ENCODE data around the gene FAM200C. TPM values are rescaled to one million over a fixed set of nuclear protein-coding genes. Genes with fewer than 3 reads are reported as not detected.

FAM200C gene
- polyA plus RNA-seq, 10 donors: 8.0 to 17.7 (median 10.9) TPM

- peak; percentile 84 to 97 (median 90) for DNase-seq
Measured at GRCh38 chr5:160369990-160370712, 29.7 kb downstream of the FAM200C start, which contains the start of gene C1QTNF2. Gene C1QTNF2, minus strand, starts transcription at chr5:160370626. Its CDS starts 15,615 bp downstream, at chr5:160355011.

GRCh38 chr5:160367885-160368284 lies 32.0 kb downstream of the FAM200C start:
- peak in 1 of 3 donors; percentile 67 for DNase-seq

- no peak for DNase-seq
Measured at GRCh38 chr5:160367261-160367660, 32.6 kb downstream of the FAM200C start.

GRCh38 chr5:160366230-160366629 lies 33.6 kb downstream of the FAM200C start:
- DNase-seq: no peak

- peak; percentile 54 to 83 (median 56) for DNase-seq
Measured at GRCh38 chr5:160363660-160364395, 36.0 kb downstream of the FAM200C start.

GRCh38 chr5:160363211-160363610 lies 36.6 kb downstream of the FAM200C start:
- peak; percentile 86 to 93 (median 87) for DNase-seq

GRCh38 chr5:160361624-160362228 lies 38.1 kb downstream of the FAM200C start:
- peak in 2 of 3 donors; percentile 51 to 54 for DNase-seq

GRCh38 chr5:160360310-160360709 lies 39.5 kb downstream of the FAM200C start:
- DNase-seq: no peak

GRCh38 chr5:160359816-160360215 lies 40.0 kb downstream of the FAM200C start:
- no peak for DNase-seq

GRCh38 chr5:160359242-160359641 lies 40.6 kb downstream of the FAM200C start:
- DNase-seq: peak in 1 of 3 donors; percentile 49

- DNase-seq: peak; percentile 87 to 97 (median 91)
Measured at GRCh38 chr5:160357861-160358411, 41.9 kb downstream of the FAM200C start.

- peak in 1 of 3 donors; percentile 77 for DNase-seq
Measured at GRCh38 chr5:160357394-160357793, 42.5 kb downstream of the FAM200C start.

GRCh38 chr5:160356550-160357347 lies 43.1 kb downstream of the FAM200C start:
- DNase-seq: peak in 1 of 3 donors; percentile 56

GRCh38 chr5:160354666-160355065 lies 45.2 kb downstream of the FAM200C start:
- DNase-seq: no peak

- DNase-seq: peak in 2 of 3 donors; percentile 57 to 72
Measured at GRCh38 chr5:160353379-160353778, 46.5 kb downstream of the FAM200C start.

GRCh38 chr5:160352308-160352707 lies 47.5 kb downstream of the FAM200C start:
- no peak for DNase-seq

- DNase-seq: no peak
Measured at GRCh38 chr5:160349935-160350303, 49.9 kb downstream of the FAM200C start.

GRCh38 chr5:160349249-160349934 lies 50.5 kb downstream of the FAM200C start:
- no peak for DNase-seq

- DNase-seq: no peak
Measured at GRCh38 chr5:160348080-160348479, 51.8 kb downstream of the FAM200C start.

- DNase-seq: peak; percentile 63 to 90 (median 84)
Measured at GRCh38 chr5:160347448-160347847, 52.4 kb downstream of the FAM200C start.
